ENCODE results near the gene HECTD2. TPM values are rescaled to one million over a fixed set of nuclear protein-coding genes. Genes with fewer than 3 reads are reported as not detected.

Gene HECTD2
- total RNA-seq, 1 experiment from 2014 or later = 5.2 TPM

- Histone ChIP-seq H3K79me2 (ENCODE audit: low read depth) (no peaks in the 10 kb centered on the region), H3K27ac (no peak overlapping the region), H4K20me1 (ENCODE audit: insufficient read depth) (no peaks in the 10 kb centered on the region), H3K36me3 (ENCODE audit: low read depth) (no peaks in the 10 kb centered on the region), H2AFZ (no peak overlapping the region), H3K9me3 (ENCODE audit: insufficient read depth, low read depth) (no peaks in the 10 kb centered on the region), H3K4me1 (replicated peaks; ENCODE audit: insufficient read depth) (peaks cover 8% of the 10 kb centered on the region), H3K4me2 (no peak overlapping the region), H3K9me2 (ENCODE audit: insufficient read depth) (no peaks in the 10 kb centered on the region), H3K4me3 (no peak overlapping the region), H3K27me3 (ENCODE audit: insufficient read depth, low read depth) (no peaks in the 10 kb centered on the region), H3F3A (ENCODE audit: insufficient read depth, low read depth) (no peaks in the 10 kb centered on the region)
- CTCF ChIA-PET = no interaction called here
- TF ChIP-seq EZH2 (IDR thresholded peaks at IDR 0.05; ENCODE audit: low read depth) = no peak
- TF ChIP-seq, protein P1, sequence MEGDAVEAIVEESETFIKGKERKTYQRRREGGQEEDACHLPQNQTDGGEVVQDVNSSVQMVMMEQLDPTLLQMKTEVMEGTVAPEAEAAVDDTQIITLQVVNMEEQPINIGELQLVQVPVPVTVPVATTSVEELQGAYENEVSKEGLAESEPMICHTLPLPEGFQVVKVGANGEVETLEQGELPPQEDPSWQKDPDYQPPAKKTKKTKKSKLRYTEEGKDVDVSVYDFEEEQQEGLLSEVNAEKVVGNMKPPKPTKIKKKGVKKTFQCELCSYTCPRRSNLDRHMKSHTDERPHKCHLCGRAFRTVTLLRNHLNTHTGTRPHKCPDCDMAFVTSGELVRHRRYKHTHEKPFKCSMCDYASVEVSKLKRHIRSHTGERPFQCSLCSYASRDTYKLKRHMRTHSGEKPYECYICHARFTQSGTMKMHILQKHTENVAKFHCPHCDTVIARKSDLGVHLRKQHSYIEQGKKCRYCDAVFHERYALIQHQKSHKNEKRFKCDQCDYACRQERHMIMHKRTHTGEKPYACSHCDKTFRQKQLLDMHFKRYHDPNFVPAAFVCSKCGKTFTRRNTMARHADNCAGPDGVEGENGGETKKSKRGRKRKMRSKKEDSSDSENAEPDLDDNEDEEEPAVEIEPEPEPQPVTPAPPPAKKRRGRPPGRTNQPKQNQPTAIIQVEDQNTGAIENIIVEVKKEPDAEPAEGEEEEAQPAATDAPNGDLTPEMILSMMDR (conservative IDR thresholded peaks at IDR 0.05) = no peak
- DNase-seq = no peak
- POLR2A ChIA-PET (ENCODE audit: unreplicated experiment) = no interaction called here
- intact Hi-C loops (cut with micrococcal nuclease; ENCODE audit: unreplicated experiment) = no loop called here
- no TSS peak for BruUV-seq (replicated peaks)
Measured at GRCh38 chr10:91517394-91517793, 107.2 kb downstream of the HECTD2 start.

DNA sequence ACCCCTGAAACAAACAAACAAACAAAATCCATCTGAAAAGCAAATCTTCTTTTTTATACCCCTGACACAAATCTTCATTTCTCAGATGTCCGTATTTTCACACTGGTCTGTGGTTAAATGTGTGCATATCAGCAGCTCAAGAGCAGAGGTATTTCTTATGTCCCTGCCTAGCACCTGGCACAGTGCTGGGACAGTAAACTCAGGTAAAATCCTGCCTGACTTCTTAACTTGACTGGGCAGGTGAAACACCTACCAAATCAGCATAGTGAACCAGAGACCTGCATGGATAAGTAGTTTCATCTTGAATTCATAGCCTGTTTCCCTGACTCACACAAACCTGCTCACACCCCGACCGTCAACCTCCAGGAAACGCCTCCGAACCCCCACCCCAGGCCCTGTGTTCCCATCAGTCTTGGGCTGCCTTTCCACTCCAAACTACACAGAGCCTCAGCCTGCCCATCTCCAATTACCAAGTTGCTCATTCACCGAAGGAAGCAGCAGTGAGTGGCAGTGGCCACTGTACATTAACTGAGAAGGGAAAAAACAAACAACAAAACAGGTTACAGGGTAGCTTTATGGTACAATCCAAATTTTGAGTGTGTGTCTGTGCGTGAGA lies 109.9 kb downstream of the HECTD2 start:
- Histone ChIP-seq H4K20me1 (ENCODE audit: insufficient read depth) (no peaks in the 10 kb centered on the region), H2AFZ (no peak overlapping the region), H3K9me2 (ENCODE audit: insufficient read depth) (no peaks in the 10 kb centered on the region), H3K4me3 (no peak overlapping the region), H3F3A (ENCODE audit: insufficient read depth, low read depth) (no peaks in the 10 kb centered on the region), H3K4me2 (no peak overlapping the region), H3K27ac (no peak overlapping the region), H3K9me3 (ENCODE audit: insufficient read depth, low read depth) (no peaks in the 10 kb centered on the region), H3K79me2 (ENCODE audit: low read depth) (no peaks in the 10 kb centered on the region), H3K36me3 (ENCODE audit: low read depth) (no peaks in the 10 kb centered on the region), H3K27me3 (ENCODE audit: insufficient read depth, low read depth) (no peaks in the 10 kb centered on the region), H3K4me1 (replicated peaks; ENCODE audit: insufficient read depth) (peaks cover 8% of the 10 kb centered on the region)
- no peak for DNase-seq
- intact Hi-C loops (cut with micrococcal nuclease; ENCODE audit: unreplicated experiment) = no loop called here
- ChIA-PET CTCF (no interaction called here), POLR2A (ENCODE audit: unreplicated experiment) (no interaction called here)
- no TSS peak for BruUV-seq (replicated peaks)
- no peak for TF ChIP-seq EZH2 (IDR thresholded peaks at IDR 0.05; ENCODE audit: low read depth)
- TF ChIP-seq, protein P1 (conservative IDR thresholded peaks at IDR 0.05) = no peak

GRCh38 chr10:91520661-91521060 lies 110.5 kb downstream of the HECTD2 start:
- TF ChIP-seq, protein P1 (conservative IDR thresholded peaks at IDR 0.05) = no peak
- TF ChIP-seq EZH2 (IDR thresholded peaks at IDR 0.05; ENCODE audit: low read depth) = no peak
- POLR2A ChIA-PET (ENCODE audit: unreplicated experiment) = no interaction called here
- no TSS peak for BruUV-seq (replicated peaks)
- H3K27ac ChIP-seq = no peak overlapping the region
- no peaks in the 10 kb centered on the region for H3F3A ChIP-seq (ENCODE audit: insufficient read depth, low read depth)
- H3K9me2 ChIP-seq (ENCODE audit: insufficient read depth) = no peaks in the 10 kb centered on the region
- no peak for DNase-seq
- no peak overlapping the region for H3K4me3 ChIP-seq
- no peaks in the 10 kb centered on the region for H3K9me3 ChIP-seq (ENCODE audit: insufficient read depth, low read depth)
- H3K79me2 ChIP-seq (ENCODE audit: low read depth) = no peaks in the 10 kb centered on the region
- peaks cover 8% of the 10 kb centered on the region for H3K4me1 ChIP-seq (replicated peaks; ENCODE audit: insufficient read depth)
- no peak overlapping the region for H3K4me2 ChIP-seq
- H3K27me3 ChIP-seq (ENCODE audit: insufficient read depth, low read depth) = no peaks in the 10 kb centered on the region
- CTCF ChIA-PET = no interaction called here
- intact Hi-C loops (cut with micrococcal nuclease; ENCODE audit: unreplicated experiment) = no loop called here
- H3K36me3 ChIP-seq (ENCODE audit: low read depth) = no peaks in the 10 kb centered on the region
- H2AFZ ChIP-seq = no peak overlapping the region
- no peaks in the 10 kb centered on the region for H4K20me1 ChIP-seq (ENCODE audit: insufficient read depth)
